CD4-positive, alpha-beta T cell treated with Interferon alpha-2 for 1 hour (primary cell): ENCODE results near the gene PLEKHG4B.

Source experiments
- DNase-seq, 2 donors: peaks; one replicate each; pipeline ENCODE4 v3.0.0-alpha.2; 2020 to 2022

PLEKHG4B gene

GRCh38 chr5:76358-77169 is 15.4 kb upstream of the PLEKHG4B start:
- DNase-seq = no peak

GRCh38 chr5:77170-77501 is 14.8 kb upstream of the PLEKHG4B start:
- DNase-seq = no peak

DNA sequence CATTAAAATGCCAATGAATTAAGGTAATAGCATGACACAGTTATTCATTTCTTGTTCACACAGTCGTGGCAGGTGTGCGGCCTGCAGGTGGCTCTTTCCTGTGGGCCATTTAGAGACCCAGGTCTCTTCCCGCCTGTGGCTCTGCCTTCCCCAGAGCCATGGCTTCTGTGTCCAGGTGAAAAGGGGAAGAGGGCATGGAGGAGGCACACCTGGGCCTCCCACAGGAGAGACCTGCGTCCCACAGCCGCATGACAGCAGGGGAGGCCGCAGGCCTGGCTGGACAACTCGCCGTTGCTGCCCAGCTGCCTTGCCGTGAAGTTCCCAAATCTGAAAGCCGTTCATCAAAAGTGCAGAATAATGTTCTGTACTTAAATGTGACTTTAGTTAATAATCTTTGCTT is 14.4 kb upstream of the PLEKHG4B start:
- no peak for DNase-seq

DNA sequence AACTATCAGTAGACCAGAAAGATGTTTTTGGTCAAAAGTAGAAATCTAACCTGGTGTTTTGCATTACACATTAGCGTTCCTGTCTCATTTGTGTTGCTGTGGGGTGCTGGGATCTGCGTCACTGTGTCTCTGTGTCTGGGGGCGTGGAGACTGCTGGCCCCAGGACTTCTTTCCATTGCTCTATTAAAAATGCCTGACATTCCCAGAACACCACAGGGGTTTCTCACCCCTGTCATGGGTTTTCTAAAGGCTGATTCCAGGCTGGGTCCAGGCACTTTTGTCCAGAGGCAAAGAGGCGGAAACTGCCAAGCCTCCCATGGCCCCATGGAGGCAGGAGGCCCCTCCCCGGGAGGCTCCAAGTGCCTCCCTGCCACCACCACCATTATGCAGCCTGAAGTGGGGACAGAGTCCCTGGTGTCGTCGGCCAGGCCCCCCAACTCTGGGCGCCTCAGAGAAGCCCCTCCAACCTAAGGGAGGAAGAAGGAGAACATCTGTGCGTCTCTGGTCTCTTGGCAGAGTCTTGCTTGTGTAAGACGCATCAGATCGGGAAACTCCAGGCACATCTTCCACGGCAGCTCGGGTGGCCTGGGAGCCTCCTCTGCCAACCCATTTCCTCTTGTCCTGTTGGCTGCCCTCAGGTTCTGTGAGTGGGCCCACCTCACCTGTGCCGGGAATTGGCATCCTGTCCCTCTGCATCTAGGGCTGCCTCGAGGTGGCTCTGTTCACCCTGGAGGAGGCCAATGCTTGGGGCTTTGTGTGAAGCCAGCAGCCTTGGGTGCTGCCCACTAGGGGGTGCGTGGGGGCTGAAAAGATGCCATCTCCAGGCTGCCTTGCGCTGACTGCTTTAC is 13.8 kb upstream of the PLEKHG4B start:
- DNase-seq = no peak

GRCh38 chr5:78805-79149 is 13.2 kb upstream of the PLEKHG4B start:
- no peak for DNase-seq

GRCh38 chr5:79263-79662 is 12.7 kb upstream of the PLEKHG4B start:
- DNase-seq = no peak

DNA sequence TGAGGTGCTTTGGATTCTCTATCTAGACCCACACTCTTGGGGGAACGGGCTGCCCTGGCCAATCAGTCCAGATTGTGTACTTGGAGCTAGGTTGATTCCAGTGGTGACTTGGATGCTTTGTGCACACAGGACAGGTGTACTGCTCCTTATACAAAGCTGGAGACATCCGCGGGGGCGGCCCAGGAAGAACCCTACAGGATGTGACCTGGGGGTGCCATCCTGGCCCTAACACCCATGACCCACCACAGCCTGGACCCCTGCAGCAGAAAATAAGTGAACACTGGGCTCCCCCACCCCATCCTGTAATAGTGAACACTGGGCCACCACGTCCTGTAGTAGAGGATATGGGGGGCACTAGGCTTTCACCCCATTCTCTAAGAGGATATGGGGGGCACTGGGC is 12.1 kb upstream of the PLEKHG4B start:
- no peak for DNase-seq

DNA sequence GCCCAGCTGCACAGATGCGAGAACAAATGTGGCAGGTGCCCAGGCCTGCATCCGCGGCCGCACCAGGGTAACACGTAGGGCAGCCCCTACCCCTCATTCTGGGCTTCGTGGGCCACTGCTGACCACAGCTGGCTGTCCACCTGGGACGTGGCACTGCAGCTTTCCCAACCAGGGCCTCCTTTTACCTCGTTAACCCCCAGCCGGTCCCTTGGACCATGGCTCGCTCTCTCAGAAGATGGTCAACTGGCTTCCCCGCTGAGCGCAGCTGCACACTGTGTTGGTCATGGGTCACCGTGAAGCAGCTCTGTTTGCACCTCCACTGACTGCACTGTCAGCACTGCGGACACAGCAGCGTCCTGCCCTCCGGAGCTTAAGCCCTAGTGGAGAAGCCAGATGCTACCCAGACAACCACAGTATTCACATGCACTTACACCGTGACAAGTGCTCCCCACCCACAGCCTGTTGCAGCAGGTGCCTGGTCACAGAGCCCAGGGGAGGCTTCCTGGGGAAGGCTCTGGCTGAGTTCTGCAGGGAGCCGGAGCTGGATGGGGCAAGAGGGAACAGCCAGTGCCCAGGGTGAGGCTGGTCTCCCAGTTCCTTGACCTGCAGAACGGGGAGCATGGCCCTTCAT is 10.5 kb upstream of the PLEKHG4B start:
- DNase-seq = no peak

DNA sequence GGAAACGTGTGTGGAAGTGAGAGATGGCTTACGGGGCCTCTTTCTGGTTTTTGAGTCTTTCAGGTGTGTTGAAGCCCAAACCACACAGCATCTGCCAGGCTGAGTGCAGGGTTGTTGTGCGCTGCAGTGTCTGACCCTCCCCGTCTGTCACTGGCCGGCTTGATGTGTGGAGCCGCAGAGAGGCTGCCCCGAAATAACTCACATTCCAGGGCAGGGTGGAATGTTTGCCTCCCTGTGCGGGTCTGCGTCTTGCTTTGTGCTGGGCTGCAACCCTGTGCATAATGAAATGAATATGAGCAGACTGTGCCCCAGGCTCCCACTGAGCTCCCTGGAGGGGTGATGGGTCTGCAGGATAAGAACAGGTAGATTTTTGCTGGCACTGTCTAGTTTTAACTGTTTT is 9.9 kb upstream of the PLEKHG4B start:
- DNase-seq = no peak

DNA sequence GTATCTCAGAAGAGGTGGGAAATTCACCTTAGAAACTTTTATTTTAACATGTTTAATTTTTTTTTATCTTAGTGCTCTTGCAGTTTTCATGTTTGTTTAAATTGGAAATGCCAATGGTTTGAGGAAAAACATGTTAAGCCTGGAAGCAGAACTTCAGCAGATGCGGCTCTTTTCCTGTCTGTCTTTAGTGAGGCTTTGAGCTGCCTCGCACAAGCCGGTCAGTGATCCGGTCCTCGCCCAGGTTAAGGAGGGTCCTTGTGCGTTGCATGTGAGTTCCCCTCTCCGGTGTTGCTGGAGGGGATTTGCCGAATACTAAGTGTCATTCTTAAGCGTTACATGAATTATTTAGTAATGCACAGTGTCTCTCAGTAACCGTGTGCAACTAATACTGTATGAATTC is 9.4 kb upstream of the PLEKHG4B start:
- DNase-seq = no peak

DNA sequence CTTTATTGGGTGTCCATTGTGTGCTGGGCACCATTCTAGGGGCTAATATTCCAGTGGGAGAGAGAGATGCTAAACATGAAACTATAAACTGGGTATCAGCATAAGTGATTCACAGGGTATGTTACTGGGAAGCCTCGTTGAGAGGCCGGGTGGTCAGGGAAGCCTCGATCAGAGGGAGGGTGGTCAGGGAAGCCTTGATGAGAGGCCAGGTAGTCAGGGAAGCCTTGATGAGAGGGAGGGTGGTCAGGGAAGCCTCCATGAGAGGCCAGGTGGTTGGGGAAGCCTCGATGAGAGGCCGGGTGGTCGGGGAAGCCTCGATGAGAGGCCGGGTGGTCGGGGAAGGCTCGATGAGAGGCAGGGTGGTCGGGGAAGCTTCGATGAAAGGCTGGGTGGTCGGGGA is 8.9 kb upstream of the PLEKHG4B start:
- no peak for DNase-seq

DNA sequence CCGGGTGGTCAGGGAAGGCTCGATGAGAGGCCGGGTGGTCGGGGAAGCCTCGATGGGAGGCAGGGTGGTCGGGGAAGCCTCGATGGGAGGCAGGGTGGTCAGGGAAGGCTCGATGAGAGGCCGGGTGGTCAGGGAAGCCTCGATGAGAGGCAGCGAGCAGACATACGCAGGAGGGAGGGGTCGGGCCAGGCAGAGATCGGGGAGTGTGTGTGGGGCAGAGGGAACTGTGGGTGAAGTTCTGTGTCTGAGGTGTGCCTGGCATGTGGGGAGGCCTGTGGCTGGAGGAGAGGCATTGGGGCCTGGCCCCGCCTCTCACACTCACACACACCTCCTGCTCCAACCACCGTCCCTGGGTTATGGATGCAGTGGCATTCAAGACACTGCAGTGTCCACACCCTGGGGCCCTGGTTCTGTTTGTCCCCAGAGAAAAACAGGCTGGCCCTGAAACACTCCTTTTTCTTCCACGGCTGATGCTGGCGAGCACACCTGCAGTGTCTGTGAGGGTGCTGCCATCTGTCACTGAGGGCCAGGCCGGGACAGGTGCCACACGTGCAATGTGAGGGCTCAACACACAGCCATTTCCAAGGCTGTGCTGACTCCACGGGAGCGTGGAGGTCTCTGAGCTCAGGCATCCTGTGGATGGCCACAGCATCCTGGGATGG is 6.5 kb upstream of the PLEKHG4B start:
- no peak for DNase-seq

DNA sequence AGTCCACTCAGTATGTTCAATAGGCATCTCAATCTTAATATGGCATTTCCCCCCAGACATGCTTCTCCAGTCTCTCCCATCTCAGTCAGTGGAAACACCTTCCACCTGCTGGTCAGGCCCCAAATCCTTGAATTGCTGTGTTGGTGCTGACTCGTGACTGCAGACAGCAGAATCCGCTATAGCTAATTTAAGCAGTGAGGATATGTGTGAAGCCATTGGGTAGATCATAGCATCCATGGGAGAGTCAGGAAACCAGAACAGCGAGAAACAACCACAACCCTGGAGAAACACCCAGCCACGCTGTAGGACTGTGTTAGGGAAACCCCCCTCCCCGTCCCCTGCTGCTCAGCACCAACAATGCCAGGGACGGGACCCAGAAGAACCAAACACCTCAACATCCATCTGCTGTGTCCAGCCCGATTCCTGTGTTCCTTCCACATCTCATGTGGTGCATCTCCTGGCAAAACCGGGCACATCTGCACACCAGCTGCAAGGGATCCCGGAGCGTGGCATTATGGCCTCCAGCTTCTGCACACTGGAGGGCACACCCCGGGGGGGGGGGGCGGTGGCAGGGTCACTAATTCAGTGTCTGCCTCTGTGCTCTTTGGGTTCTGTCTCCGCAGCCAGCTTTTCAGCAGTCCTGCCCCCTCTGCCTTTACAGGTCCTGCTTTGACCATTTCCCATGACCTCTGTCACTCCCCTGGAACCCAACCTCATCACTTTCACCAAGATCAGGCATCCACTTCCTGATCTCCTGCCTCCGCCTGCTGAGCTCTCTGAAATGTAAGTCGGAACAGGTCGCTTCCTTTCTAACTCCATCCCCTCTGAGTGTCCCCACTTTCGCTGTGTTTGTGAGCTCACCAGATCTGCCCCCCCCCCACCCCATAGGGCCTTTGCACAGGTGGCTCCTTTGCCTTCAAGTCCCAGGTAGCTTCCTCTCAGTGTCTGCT is 2.4 kb upstream of the PLEKHG4B start:
- DNase-seq = no peak

DNA sequence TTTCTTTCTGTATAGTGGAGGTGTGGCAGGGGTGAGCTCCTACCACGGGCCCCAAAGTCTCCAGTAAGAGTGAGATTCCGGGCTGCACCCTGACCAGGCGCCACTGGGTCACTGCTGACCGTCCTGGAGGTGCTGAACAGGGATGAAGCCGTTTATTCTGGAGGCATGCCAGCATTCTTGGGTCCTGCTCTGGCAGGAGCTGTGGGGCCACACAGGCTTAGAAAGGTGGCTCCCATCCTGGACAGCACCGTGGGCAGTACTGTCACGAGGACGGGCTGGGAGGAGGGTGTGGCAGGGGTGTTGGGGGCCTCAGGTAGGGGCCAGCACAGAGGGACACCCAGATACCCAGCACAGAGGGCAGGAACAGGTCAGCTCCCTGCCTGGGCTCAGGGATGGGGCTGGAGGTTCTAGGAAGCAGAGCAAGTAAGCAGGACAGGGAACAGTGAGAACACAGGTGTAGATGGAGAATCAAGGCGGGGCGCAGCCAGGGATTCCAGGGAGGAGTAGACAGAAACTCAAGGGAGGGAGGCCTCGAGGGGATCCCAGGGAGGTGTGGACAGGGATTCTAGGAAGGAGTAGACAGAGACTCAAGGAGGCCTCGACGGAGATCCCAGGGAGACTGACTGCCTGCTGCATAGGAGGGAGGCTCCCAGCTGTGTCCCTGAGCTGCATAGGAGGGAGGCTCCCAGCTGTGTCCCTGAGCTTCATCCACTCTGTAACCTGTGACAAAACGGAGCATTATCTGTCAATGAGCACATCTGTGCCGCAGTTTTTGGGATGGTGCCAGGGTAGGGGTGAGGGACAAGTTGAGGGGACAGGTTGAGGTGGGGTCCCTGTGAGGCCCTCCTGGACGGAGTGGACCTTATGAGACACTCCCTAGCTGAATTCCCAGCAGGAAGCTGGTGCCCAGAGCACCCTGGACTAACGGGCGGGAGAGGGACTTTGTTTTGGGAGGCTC is 1.1 kb upstream of the PLEKHG4B start:
- no peak for DNase-seq

GRCh38 chr5:92401-93220 is 643 bp downstream of the PLEKHG4B start:
- no peak for DNase-seq

DNA sequence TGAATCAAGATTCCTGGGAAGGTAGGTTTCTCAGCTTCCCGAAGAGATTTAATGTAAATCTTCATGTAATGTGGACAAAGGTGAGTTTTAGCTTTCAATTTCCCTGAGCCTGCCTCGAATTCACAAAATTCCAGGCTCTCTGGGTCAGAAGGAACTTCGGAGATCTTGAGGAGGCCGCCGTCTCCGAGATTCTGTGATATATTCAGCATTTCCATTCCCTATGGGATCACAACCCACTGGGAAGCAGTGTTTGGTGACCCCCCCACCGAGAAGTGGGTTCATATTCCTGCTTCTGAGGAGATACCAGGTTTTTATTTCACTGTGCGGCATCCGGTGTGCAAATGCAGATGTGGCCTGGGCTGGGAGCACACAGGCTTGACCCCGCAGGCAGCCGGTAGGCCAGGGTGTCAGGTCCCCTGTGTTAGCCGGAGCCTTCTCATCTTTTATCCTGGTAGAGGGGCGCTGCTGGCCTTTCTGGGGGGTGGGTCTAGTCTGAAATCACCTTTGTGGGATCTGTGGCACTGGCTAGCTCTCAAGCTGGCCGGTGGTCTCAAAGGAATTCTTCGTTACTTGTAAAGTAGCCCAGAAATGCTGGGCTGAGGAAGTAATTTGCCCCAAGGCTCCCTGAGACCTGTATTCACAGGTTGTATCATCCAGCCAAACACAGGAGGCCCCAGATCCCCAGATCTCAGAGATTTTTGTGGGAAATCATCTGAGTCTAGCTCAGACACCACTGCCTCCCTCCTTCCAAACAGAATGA is 1.4 kb downstream of the PLEKHG4B start:
- no peak for DNase-seq

- DNase-seq = no peak
Measured at GRCh38 chr5:94113-94892, 2.3 kb downstream of the PLEKHG4B start.

GRCh38 chr5:95241-95980 is 3.4 kb downstream of the PLEKHG4B start:
- no peak for DNase-seq
